Bronchial epithelial cell (primary cell): Measurements from ENCODE around the gene KRTAP5-9. TPM values are rescaled to one million over a fixed set of nuclear protein-coding genes. Genes with fewer than 3 reads are reported as not detected.
"Not testable (repeated sequence)": the region's sequence is repeated elsewhere in the genome, so short reads cannot be mapped to it uniquely, and the experiment has no call there.

Experiments
- DNase-seq: peaks from one replicate; pipeline ENCODE4 v3.0.0-alpha.2; 2010; ENCODE audit warnings: low read depth
- FAIRE-seq: peaks from 2 replicates; lab custom pipeline; 2011; peaks lifted over from hg19 to GRCh38; lab: Jason Lieb, UNC
- H3K27me3 ChIP-seq: 2 replicates; pipeline ENCODE4 v1.5.1; 2011; ENCODE audit warnings: low read length; ENCODE audit not compliant: control insufficient read depth, insufficient read depth
- H3K36me3 ChIP-seq: 2 replicates; pipeline ENCODE4 v1.5.1; 2011; ENCODE audit warnings: low read length; ENCODE audit not compliant: control insufficient read depth, insufficient read depth
- H3K4me3 ChIP-seq: 2 replicates; pipeline ENCODE4 v1.5.1; 2011; ENCODE audit warnings: mild to moderate bottlenecking, low read depth, low read length, control low read depth
- total RNA-seq: library from RNA; depleted of rRNA; stranded (reverse); fragments of >200 nt; gene quantifications from 2 replicates; pipeline ENCODE4 v1.2.1, GENCODE V29; 2014
- TF ChIP-seq, protein P1 (sequence below): IDR thresholded peaks from 2 replicates; pipeline ENCODE4 v1.5.1; 2011; ENCODE audit warnings: mild to moderate bottlenecking, moderate library complexity, low read length, control low read depth, inconsistent platforms; ENCODE audit not compliant: insufficient read depth, severe bottlenecking

KRTAP5-9 gene
- total RNA-seq, 1 donor from 2014 or later, result not detected

DNA sequence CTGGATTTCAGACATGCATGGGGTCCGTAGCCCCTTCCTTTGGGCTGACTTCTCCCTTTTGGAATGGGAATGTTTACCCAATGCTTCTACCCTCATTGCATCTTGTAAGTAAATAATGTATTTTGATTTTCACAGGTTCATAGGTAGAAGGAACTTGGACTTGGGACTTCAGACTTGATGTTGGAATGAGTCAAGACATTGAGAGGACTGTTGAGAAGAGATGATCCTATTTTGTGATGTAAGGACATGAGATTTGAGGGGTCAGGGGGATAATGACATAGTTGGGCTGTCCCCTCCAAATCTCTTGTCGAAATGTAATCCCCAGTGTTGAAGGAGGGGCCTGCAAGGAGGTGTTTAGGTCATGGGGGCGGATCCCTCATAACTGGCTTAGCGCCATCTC lies 16.2 kb downstream of the KRTAP5-9 start:
- no peak for FAIRE-seq
- no peak for DNase-seq
- no peak overlapping the region for H3K4me3 ChIP-seq
- TF ChIP-seq, protein P1, sequence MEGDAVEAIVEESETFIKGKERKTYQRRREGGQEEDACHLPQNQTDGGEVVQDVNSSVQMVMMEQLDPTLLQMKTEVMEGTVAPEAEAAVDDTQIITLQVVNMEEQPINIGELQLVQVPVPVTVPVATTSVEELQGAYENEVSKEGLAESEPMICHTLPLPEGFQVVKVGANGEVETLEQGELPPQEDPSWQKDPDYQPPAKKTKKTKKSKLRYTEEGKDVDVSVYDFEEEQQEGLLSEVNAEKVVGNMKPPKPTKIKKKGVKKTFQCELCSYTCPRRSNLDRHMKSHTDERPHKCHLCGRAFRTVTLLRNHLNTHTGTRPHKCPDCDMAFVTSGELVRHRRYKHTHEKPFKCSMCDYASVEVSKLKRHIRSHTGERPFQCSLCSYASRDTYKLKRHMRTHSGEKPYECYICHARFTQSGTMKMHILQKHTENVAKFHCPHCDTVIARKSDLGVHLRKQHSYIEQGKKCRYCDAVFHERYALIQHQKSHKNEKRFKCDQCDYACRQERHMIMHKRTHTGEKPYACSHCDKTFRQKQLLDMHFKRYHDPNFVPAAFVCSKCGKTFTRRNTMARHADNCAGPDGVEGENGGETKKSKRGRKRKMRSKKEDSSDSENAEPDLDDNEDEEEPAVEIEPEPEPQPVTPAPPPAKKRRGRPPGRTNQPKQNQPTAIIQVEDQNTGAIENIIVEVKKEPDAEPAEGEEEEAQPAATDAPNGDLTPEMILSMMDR, result no peak
- no peaks in the 10 kb centered on the region for H3K36me3 ChIP-seq
- H3K27me3 ChIP-seq, result no peaks in the 10 kb centered on the region

- TF ChIP-seq, protein P1, result no peak
- Histone ChIP-seq H3K27me3 (no peaks in the 10 kb centered on the region), H3K36me3 (no peaks in the 10 kb centered on the region), H3K4me3 (no peak within 1 kb of the TSS)
- no peak for DNase-seq
- no peak for FAIRE-seq
These were observed 17.0 kb downstream of the KRTAP5-9 start, which contains the start of gene KRTAP5-10 for GRCh38 chr11:71565263-71565662. Gene KRTAP5-10 (plus strand): TSS chr11:71565563. CDS start chr11:71565588, 25 bp downstream.

- DNase-seq (peak; percentile 37), FAIRE-seq (no peak)
- Histone ChIP-seq H3K4me3 (no peak overlapping the region), H3K27me3 (no peaks in the 10 kb centered on the region), H3K36me3 (no peaks in the 10 kb centered on the region)
- TF ChIP-seq, protein P1, result no peak
These were observed 17.9 kb downstream of the KRTAP5-9 start for GRCh38 chr11:71566081-71566620.

- DNase-seq, FAIRE-seq, H3K4me3 ChIP-seq, H3K36me3 ChIP-seq, H3K27me3 ChIP-seq: not testable (repeated sequence)
These were observed 18.7 kb downstream of the KRTAP5-9 start for GRCh38 chr11:71566626-71567599.

DNA sequence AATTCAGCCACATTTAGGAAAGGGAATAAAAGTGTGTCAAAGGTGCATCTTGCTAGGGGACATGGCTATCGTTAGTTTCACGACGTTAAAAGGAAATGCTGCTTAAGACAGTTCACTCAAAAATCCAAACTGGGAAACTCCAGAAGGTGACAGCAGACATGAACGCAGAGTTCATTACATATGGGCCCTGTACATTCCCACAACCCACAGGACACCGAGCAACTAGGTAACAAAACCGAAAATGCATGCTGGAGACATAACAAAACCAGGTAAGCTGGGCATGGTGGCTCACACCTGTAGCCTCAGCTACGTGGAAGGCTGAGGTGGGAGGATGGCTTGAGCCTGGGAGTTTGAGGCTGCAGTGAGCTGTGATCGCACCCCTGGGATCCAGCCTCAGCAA lies 19.4 kb downstream of the KRTAP5-9 start:
- H3K4me3 ChIP-seq, H3K27me3 ChIP-seq, DNase-seq, FAIRE-seq, H3K36me3 ChIP-seq: not testable (repeated sequence)

- TF ChIP-seq, protein P1, result no peak
- no peaks in the 10 kb centered on the region for H3K27me3 ChIP-seq
- DNase-seq (peak; percentile 2), FAIRE-seq (peak; percentile 98)
- no peaks in the 10 kb centered on the region for H3K36me3 ChIP-seq
- no peak overlapping the region for H3K4me3 ChIP-seq
These were observed 20.6 kb downstream of the KRTAP5-9 start for GRCh38 chr11:71568704-71569349.

- not testable (repeated sequence) for H3K4me3 ChIP-seq, DNase-seq, H3K36me3 ChIP-seq, H3K27me3 ChIP-seq, FAIRE-seq
These were observed 23.1 kb downstream of the KRTAP5-9 start for GRCh38 chr11:71571101-71571850.
